Astrocyte of the cerebellum (primary cell): ENCODE measurements around the gene ZNF318.
A peak's percentile ranks its signal among the peaks of the same experiment; 100 is the strongest.
"Not testable (repeated sequence)": the region's sequence is repeated elsewhere in the genome, so short reads cannot be mapped to it uniquely, and the experiment has no call there.

Source experiments
- DNase-seq: peaks from one replicate; pipeline ENCODE4 v3.0.0-alpha.2; 2011; ENCODE audit warnings: low read depth
- H3K4me3 ChIP-seq: 2 replicates; pipeline ENCODE4 v1.5.1; 2011; ENCODE audit warnings: mild to moderate bottlenecking, low read depth, low read length, moderate library complexity
- in situ Hi-C: cut with HindIII; loops from 2 replicates; pipeline ENCODE4 v1.10.0; 2017; ENCODE audit warnings: low sequenced_read_pairs
- TF ChIP-seq, protein P1 (sequence below): IDR thresholded peaks from 2 replicates; pipeline ENCODE4 v1.5.1; 2012; ENCODE audit warnings: low read length, low read depth, moderate library complexity, mild to moderate bottlenecking; ENCODE audit errors: missing control alignments

Gene ZNF318

DNA sequence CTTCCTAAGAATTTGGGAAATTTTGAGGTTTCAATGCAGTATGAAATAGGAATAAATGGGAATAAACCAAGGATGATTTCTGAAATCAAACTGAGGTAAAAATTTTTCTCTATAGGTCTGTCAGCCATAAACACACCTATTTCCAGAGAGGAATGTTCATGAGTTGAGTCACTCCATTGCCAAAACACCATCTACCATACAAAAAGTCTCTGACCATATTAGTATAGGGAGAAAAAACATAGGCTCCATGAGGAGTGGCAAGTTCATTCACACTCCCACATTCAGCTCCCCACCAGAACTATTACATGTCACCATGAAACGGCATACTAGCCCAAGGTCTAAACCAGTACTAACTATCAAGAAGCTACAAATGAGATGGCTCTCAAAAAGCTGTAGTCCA, 9.6 kb downstream of the ZNF318 start:
- TF ChIP-seq, protein P1, sequence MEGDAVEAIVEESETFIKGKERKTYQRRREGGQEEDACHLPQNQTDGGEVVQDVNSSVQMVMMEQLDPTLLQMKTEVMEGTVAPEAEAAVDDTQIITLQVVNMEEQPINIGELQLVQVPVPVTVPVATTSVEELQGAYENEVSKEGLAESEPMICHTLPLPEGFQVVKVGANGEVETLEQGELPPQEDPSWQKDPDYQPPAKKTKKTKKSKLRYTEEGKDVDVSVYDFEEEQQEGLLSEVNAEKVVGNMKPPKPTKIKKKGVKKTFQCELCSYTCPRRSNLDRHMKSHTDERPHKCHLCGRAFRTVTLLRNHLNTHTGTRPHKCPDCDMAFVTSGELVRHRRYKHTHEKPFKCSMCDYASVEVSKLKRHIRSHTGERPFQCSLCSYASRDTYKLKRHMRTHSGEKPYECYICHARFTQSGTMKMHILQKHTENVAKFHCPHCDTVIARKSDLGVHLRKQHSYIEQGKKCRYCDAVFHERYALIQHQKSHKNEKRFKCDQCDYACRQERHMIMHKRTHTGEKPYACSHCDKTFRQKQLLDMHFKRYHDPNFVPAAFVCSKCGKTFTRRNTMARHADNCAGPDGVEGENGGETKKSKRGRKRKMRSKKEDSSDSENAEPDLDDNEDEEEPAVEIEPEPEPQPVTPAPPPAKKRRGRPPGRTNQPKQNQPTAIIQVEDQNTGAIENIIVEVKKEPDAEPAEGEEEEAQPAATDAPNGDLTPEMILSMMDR: no peak
- in situ Hi-C loops: no loop called here
- H3K4me3 ChIP-seq: no peak overlapping the region
- DNase-seq: no peak

DNA sequence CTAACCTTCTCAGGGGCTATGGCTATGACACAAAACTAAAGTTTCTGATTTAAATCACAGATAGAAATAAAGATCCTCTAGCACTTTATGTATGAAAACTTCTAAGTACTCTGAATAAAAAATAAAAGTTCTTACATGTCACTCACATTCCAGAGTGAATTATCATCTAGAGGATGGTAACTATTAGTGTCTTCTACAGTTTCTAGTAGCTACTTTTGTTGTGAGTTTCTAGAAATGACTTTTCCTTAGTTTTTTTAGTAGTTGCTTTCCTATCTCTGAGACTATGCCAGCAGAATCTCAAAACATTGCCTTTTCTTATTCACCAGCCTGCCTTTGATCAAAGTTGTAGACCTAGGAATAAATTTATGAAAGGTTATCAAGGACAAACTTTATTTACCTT, 10.1 kb downstream of the ZNF318 start:
- TF ChIP-seq, protein P1: no peak
- H3K4me3 ChIP-seq: no peak overlapping the region
- no peak for DNase-seq
- in situ Hi-C loops: no loop called here

- TF ChIP-seq, protein P1: peak; percentile 26
- DNase-seq: no peak
- in situ Hi-C loops: no loop called here
Measured at GRCh38 chr6:43355862-43356590, 13.4 kb downstream of the ZNF318 start.

DNA sequence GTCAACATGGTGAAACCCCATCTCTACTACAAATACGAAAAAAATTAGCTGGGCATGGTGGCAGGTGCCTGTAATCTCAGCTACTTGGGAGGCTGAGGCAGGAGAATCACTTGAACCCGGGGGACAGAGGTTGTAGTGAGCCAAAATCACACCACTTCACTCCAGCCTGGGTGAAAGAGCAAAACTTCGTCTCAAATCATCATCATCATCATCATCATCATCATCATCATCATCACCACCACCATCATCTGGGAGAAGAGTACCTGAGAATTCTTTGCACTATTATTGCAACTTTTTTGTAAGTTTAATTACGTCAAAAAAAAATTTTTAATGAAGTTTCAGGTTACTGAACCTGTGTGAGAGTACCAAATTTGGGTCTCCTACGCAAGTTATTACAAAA, 17.5 kb downstream of the ZNF318 start:
- in situ Hi-C loops, DNase-seq, H3K4me3 ChIP-seq: not testable (repeated sequence)

More at GRCh38 chr6:43355862-43356590, 13.4 kb downstream of the ZNF318 start:
- H3K4me3 ChIP-seq: no peak overlapping the region

DNA sequence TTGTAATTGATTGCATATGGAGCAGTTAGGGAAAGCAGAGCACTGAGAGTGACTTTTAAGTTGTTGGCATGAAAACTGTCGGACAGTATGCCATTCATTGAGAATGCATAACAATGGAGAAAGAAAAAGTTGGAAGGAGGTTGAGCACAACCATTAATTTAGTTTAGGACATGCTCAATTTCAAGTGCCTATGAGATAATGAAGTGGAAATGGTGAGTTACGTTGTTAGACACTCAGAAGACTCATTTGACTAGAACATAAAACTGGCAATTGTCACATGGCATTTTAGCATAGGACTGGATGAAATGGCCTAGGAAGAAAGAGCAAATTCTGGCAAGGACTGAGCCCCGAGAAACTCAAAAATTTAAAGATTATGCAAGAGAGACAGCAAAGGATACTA, 22.0 kb downstream of the ZNF318 start:
- H3K4me3 ChIP-seq: no peak overlapping the region
- TF ChIP-seq, protein P1: no peak
- DNase-seq: no peak
- in situ Hi-C loops: no loop called here

DNA sequence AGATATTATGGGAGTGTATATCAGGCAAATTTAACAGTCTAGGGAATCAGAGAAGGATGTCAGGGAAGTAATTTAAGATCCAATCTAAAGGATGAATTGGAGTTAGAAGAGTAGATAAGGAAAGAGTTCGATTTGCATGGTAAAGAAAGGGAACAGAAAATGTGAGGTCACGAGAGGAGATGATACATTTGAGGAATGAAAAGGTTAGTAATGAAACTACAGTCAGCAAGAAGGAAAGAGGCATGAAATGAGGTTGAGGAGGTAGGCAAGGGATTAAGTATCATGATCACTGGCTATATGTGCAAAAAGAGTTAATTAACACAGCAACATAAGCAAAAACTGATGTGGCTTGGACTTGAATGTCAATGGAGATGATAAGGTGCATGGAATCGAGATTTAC, 22.4 kb downstream of the ZNF318 start:
- TF ChIP-seq, protein P1: no peak
- DNase-seq: no peak
- no peak overlapping the region for H3K4me3 ChIP-seq
- in situ Hi-C loops: no loop called here

GRCh38 chr6:43346243-43346642, 23.2 kb downstream of the ZNF318 start:
- DNase-seq, in situ Hi-C loops, H3K4me3 ChIP-seq: not testable (repeated sequence)

DNA sequence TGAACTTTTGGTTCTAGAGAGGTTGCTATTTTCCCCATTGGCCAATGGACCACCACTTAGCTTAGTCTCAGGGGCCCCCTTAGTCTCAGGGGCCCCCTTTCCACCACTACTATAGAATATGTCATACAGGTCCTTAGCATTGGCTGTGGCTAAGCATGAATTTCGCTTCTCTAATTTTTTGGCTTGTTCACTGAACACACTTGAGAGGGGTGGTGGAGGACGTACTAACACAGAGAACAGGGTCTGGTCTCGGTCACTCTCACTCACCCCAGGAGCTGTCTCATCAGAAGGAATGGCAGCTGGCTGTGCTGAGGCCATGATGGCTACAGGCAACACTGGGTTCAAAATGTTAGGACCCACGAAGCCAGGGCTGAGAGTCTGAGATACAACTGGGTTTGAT, 30.3 kb downstream of the ZNF318 start:
- no peak for DNase-seq
- in situ Hi-C loops: no loop called here
- H3K4me3 ChIP-seq: no peak overlapping the region
- TF ChIP-seq, protein P1: no peak
